Stimulated activated CD4-positive, alpha-beta T cell treated with anti-CD3 and anti-CD28 coated beads, Interleukin-1b, Interleukin-23, amount 100 ng/mL, for 4 hours (primary cell): ENCODE measurements around the gene PSG1.
"Not testable (repeated sequence)": the region's sequence is repeated elsewhere in the genome, so short reads cannot be mapped to it uniquely, and the experiment has no call there.

Source experiments
- DNase-seq, 2 donors: peaks; one replicate each; pipeline ENCODE4 v3.0.0-alpha.2; 2020; ENCODE audit warnings: low read depth in 2 of 2

Gene PSG1

GRCh38 chr19:42821306-42821977 lies 58.1 kb downstream of the PSG1 start:
- not testable (repeated sequence) for DNase-seq

DNA sequence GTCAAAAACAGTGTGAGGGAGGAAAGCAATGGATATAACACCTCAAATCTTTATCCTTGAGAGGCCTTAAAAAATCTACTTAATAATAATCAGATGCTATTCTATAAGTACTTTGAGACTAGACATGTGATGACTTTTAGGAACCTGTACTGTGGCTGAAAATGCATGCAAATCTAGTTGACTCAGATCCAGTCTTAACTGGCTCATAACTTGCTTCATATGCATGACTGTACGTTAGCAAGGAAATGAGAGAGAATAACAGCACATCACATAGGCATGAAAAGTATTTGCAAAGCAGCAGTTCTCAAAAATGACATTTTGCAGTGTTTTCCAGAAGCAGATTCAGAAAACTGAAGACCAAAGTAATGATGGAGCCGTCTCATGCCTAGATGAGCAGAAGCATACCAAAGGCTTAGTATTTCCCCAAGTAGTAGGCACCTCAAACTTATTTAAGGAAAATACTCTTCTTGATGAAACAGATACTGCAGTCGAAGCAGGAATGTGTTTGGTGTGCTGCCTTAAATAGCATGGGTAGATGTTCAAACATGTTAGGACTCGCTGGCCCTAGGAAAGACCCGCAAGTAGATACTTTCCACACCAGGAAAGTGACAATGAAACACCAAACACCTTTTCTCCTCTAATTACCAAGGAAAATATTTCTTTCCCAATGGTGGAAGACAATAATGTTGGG lies 59.4 kb downstream of the PSG1 start:
- not testable (repeated sequence) for DNase-seq

DNA sequence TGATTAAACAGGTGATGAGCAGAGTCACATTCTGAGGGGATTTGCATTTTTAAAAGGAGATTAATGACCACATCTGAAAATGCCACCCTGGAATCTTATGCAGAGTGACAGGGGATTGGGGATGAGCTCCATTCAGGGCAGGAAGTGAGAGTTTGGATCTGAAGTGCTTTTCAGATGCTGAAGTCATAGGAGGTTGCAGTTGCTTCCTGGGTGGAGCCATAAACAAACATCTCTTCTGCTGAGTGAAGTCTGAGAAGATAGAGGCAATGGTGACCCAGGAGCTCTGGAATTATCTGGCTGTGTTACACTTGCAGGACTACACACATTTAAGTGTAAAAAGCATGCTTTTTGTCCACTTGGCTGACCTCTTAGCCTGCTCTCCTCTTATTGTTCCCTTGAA lies 62.6 kb downstream of the PSG1 start:
- DNase-seq, result no peak
